HG03095 (cell line): Measurements from ENCODE around the gene UBE2QL1.

Experiments used
- ATAC-seq: cut with Tn5 transposase; IDR thresholded peaks from one replicate; pipeline ENCODE4 v1.9.1; 2021; ENCODE audit warnings: moderate library complexity; ENCODE audit not compliant: unreplicated experiment

Gene UBE2QL1, protein sequence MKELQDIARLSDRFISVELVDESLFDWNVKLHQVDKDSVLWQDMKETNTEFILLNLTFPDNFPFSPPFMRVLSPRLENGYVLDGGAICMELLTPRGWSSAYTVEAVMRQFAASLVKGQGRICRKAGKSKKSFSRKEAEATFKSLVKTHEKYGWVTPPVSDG

DNA sequence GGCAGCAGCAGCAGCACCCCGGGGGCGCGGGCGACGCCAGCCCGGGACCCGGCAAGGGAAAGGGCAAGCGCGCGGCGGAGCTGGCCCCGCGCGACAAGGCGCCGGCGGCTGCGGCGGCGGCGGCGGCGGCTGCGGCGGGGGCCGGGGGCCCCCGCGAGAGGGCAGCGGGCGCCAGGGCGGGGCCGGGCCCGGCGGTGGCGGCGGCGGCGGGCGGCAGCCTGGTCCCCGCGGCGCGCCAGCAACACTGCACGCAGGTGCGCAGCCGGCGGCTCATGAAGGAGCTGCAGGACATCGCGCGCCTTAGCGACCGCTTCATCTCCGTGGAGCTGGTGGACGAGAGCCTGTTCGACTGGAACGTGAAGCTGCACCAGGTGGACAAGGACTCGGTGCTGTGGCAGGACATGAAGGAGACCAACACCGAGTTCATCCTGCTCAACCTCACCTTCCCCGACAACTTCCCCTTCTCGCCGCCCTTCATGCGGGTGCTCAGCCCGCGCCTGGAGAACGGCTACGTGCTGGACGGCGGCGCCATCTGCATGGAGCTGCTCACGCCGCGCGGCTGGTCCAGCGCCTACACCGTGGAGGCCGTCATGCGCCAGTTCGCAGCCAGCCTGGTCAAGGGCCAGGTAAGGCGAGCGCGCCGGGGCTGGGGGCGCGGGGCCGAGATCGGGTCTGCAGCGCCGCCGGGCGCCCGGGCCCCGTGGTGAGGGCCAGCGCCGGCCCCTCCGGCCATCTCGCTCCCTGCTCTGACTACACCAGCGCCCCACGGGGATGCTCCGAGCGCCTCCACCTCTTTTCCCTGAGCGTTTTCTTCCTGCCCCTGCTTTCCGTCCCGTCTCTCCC lies at the start of gene UBE2QL1:
Gene UBE2QL1 (plus strand): TSS at position 238 of the 843 bp plus-strand sequence. CDS start 35 bp downstream, at position 273.
- ATAC-seq: no peak

DNA sequence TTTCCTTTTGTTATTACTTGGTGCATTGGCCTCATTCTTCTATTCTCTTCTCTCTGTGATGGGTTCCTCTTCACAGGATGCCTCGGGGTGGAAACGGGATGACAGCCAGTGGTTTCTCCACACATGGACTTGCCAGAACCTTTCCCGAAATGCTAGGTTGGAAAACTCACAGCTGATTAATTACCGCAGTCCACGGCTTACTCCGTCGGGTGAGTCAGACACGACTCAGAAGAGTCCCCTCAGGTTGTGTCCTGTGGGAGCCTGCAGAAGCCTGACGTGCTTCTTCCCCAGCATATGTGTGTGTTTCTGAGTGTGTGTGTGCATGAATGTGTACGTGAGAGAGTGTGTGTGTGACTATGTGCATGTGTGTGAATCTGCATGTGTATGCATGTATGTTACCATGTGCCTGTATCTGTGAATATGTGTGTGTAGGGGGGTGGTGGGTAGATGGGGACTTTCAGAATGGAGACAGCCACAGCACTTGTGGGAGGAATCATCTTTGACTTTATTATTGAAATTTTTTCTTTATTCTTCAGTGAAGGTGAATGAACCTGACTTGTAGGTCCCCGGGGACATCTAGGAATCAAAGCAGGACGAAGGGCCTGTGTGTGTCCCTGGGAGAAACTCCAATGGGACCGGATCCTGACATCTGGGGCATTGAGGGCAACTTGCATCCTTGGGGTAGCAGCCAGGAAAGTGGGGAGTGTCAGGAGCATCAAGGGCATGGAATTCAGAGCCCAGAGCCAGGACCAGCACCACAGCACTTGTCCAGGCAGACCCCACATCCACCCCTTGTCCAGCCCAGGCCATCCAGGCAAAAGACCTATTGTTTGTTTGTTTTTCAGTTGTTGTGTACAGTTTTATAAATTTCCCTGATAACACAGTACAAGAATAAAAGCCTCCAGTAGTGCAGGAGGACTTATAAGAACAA lies 48.4 kb upstream of the UBE2QL1 start:
- no peak for ATAC-seq

DNA sequence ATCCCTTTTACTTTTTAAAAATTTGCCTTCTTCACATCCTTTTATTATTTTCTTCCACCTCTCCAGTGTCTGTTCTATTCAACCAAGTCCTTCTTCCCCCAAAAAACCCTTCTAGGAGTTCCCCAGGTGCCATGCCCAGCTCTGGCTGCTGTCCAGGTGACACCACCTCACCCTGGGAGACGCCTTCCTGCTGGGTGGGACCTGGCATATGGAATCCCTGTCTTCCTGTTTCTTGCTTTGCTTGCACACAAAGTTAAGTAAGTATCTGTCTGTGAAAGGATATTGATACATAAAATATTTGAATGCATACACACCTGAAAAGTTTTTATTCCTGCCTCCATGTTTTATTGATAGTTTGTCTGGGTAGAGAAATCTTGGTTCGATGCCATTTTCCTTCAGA lies 47.2 kb upstream of the UBE2QL1 start:
- no peak for ATAC-seq

DNA sequence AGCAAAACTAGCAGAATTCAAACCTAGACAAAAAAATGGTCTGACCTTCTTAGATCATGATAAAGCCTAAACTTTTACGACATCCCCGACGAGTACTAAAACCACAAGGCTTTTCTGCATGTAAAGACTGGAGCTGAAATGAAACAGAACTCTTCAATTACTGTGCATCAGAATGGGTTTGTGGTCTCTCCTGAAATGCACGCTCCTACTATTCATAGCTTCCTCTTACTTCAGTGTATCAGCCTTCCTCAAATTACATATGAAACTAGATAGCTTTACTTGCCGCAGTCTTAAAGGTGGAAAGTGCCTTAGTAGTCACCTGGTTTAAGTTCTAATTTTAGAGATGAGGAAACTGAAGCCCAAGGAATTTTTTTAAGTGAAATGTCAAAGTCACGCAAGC lies 45.7 kb upstream of the UBE2QL1 start:
- ATAC-seq: peak; percentile 67

DNA sequence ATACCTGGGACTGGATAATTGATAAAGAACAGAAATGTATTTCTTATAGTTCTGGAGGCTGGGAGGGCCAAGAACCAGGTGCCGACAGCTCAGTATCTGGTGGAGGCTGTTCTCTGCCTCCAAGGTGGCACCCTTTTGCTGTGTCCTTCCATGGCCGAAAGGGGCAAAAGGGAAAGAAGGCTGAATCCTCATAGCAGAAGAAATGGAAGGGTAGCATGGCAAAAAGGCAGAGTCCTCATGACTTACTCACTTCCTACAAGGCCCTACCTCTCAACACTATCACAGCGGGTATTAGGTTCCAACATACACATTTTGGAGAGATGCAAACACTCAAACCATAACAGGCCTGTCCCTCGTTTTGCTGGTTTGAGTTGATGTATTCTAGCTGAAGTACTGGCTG lies 45.2 kb upstream of the UBE2QL1 start:
- ATAC-seq: no peak

DNA sequence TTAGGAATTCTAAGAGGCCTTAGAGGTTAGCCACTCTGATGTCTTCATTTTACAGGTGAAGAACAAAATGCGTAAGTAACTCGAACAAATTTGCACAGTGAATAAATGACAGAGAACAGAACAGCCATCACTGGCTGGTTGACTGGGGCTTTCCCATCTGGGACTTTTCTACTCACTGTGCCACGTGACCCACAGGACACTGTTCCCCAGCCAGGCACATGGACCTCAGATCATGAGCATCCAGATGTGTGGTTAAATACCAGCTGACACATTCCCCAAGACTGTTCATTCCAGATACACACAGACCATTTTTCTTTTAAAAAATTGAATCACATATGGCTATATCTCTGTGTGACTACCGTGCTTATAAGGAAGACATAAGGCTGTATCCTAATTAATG lies 44.5 kb upstream of the UBE2QL1 start:
- no peak for ATAC-seq

DNA sequence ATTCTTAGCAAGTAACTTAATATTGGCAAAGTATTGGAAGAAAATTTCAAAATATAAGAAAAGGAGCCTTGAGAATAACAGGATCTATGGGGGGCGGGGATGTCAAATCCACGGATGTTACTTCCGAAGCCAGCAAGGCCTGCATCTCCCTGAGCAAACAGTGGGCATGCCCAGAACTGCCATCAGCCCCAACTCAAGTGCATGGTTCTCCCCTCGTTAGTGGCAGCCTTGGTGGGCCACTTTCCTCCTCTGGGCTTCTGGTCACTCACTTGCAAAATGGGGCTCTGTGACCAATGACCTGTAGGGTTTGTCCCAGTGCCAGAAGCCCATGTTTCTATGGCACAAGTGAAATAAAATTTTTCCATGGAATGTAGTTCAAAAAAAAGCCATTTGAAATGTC lies 43.1 kb upstream of the UBE2QL1 start:
- ATAC-seq: no peak

DNA sequence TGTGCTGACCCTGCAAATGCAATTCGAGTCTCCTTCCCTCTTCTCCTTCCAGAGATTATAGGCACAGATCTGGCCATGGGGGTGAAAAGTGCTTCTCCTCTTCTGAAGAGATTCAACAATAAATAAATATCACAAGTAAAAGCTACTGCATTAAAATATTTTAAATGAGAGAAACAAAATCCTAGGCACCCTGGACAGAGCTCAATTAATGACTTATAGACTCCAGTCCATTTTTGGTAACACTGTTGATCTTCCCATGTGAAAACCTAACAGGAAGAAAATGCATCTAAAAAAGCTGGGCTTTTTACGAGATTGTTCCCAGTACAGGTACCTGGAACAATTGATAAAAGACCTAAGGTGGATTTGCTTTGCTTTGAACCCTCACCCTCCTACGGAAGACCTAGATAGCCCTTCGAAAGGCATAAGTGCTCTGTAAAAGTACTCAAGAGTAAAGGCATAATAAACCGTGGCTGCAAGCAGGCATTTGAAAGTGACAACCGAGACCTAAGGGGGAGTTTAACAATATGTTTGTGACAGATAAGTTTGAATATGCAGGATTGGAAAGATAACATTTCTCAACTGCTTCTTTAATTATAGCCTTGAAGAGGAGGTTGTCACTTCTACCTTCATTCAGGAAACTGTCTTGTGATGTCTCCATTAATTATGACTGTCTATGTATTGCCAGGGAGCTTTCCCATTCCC lies 41.0 kb upstream of the UBE2QL1 start:
- no peak for ATAC-seq

DNA sequence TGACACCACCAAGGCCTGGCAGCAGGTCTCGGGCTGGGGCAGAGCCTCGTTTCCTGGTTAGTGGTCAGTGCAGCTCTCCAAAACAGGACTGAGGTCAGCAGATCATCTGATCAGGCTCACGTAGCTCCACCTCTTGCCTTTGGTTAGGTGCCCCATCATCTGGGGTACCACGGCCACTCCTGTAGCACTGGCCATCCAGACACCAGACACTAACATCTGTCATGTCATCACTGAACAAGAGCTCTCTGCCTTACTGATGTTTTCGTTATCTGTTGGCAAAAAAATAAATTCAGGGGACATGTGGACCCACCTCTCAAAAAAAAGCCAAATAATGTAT lies 40.4 kb upstream of the UBE2QL1 start:
- no peak for ATAC-seq

DNA sequence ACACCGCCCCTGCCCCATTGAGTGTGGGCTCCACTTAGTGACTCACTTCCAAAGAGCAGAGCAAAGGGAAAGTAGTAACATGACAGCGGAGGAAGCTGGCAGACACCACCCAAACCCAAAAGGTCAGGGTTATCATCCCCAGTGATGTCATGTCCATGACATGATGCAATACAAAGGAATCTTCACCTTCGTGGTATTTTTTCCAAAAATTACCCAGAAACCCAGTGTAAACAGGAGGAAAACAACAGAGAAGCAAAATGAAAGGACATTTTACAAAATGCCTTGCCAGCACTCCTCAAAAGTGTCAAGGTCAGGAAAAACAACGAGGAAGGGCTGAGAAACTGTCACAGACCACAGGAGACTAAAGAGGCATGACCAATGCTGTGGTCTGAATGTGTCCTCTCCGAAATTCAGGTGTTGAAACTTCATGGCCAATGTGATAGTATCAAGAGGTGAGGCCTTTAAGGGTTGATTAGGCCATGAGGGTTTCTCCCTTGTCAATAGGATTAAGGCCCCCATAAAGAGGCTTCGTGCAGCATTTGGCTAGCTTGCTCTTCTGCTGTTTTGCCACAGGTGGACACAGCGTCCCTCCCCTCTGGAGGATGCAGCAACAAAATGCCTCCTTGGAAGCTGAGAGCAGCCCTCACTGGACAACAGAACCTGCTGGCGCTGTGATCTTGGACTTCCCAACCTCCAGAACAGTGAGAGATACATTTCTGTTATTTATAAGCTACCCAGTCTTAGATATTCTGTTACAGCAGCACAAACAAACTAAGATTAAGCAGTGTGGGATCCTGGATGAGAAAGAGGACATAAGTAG lies 39.8 kb upstream of the UBE2QL1 start:
- ATAC-seq: no peak

DNA sequence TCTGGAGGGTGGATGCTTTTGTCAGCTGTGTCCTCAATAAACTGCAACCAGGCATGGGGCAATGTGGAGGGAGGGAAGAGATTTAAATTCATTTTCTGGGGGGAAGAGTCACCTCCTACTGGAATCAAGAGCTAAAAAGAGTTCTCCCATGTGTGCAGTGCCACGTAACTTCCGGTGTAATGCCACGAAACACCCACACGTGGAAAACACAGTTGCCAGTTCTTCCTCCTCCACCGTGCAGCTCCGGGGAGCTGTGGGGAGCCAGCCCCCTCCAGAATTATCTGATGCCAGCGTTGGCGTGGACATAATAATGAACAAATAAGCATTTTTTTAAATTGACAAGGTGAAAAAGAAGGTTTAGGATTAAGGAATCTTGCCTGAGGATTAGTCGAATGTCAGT lies 38.2 kb upstream of the UBE2QL1 start:
- ATAC-seq: no peak

DNA sequence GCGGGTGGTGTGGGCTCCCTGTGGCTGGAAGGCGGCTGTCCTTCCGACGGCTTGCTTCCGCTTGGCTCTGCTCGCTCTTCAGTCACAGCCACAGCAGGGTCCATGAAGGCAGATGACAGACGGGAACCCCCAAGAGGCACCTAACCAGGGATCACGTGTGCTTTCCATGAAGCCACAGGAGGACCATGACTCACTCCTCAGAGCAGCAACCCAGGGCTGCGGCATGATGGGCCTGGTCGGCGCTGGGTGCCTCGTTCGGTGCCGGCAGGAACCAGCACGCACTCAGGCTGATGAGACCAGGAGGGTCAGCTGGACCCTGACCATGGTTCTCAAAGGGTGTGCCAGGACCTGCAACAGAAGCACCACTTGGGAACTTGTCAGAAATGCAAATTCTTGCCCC lies 37.5 kb upstream of the UBE2QL1 start:
- no peak for ATAC-seq

DNA sequence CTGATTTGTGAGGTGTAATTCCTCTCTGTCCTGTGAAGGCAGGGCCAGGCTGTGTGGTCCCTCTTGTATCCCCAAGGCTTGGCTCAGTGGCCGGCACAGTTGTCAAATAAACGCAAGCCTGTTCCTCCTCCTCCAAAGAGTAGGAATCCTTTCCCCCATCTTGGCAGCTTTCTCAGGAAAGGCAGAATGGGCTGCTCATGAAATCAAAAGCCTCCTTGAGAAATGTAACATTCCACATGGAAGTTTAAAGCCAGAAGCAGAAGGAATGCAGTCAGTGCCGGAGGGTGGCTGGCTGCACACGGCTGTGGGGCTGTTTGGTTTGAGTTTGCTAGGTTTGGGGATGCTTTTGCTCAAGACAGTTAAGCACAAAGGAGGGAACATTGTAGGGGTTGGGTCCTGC lies 35.8 kb upstream of the UBE2QL1 start:
- ATAC-seq: no peak

DNA sequence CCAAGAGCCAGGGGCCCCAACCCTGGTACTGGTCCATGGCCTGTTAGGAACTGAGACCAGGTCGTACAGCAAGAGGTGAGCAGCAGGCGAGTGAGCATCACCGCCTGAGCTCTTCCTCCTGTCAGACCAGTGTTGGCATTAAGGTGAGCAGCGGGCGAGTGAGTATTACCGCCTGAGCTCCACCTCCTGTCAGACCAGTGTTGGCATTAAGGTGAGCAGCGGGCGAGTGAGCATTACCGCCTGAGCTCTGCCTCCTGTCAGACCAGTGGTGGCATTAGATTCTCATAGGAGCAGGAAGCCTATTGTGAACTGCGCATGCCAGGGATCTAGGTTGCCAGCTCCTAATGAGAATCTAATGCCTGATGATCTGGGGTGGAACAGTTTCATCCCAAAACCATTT lies 31.0 kb upstream of the UBE2QL1 start:
- ATAC-seq: no peak

DNA sequence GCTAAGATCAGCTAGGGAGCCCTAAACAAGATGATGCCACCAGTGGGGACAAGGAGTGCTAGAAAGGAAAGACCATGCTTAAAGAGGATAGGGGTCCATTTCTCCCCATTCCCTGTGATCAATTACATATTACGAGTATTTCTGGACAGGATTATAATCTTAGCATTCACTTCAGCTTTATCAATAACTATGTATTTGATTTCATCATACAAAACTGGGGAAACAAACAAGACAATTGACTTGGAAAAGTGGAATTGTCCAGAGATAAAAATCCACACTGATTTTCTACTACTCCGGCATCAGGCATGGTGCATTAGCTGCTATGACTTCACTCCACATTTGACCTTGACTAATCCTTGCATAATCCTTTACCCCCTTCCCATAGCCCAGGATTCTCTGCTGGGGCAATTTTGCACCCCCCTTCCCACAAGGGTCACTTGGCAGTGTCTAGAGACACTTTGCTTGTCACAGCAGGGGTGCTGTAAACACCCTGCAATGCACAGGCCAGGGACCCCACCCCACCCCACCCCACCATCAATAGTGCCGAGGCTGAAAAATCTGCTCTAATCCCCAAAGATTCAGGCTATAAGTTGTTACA lies 29.9 kb upstream of the UBE2QL1 start:
- ATAC-seq: no peak

DNA sequence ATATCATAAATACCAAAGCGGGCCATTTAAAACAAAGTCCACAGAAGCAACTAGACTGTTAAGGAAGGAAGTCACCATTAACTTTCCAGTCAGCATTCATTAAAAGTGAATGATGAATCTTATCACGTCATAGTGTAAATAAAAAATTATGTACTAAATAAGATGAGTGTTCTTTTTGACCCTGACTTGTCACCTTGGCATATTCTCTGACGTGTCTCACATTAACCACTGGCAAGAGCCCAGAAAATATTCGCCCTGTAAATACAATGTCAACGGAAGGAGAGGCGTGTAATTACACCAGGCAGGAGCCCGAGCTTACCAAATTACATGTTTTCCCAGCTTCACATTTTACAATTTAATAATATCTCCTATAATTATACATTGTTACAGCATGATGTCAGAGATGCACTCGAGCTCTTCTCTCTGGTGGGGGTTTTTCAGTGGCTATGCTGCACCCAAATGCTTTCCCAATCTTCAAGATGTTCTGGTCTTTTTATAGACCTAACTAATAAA lies 29.3 kb upstream of the UBE2QL1 start:
- no peak for ATAC-seq

DNA sequence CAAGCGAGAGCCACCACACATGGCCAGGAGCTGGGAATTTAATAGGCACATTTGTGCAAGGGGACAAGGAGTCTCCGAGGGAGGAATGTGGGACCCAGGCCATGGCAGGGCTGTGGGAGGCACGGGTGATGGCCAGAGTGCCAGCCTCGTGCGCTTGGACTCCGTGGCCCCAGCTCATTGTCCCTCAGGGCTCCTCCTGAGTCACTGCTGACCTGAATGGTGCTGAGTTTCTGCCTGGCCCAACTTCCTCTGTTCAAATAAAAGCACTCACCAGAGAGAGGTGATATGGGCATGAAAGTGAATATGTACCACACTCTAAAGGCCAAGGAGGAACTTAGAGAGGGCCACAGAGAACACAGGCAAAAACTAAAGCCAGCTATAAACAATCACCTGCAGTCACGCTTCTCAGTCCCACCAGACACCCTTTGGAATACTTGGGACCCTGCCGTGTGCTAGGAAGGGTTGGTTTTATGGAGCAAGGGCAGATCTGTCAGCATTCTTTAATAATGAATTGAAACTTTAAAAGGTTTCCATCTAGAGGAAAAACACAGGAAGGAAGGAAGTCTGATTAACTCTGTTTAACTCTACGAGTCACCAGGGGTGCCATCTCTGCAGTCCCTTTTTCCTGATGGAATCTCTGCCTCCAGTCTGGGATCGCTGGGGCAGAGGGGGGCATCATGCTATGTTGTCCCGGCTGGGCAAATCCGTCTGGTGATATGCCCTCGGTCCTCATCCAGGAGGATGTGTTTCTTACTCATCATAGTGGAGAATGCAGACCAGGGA lies 25.1 kb upstream of the UBE2QL1 start:
- no peak for ATAC-seq

DNA sequence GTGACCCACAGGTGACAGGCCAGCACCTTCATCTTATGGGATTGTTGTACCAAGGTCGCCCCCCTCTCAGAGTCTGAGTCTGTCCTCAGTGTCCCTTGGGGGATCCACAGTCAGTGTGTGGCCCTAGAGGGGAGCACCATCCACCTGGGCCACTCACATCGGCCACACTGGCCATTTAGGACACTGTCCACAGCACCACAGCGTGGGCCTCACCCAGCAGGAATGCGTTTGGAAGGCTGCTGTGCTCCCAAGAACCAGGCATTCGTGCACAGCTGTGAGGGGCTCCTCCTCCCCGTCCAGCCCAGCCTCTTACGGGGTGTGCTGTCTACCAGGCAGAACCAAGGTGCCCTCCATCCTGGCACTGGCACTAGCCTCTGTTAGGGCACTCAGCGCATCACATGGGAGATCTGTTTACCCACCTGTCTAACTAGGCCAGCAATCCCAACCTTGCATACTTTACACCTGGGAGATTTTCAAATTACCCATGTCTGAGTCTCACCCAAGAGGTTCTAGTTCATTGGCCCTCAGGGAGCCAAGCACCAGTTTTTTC lies 24.5 kb upstream of the UBE2QL1 start:
- ATAC-seq: no peak

DNA sequence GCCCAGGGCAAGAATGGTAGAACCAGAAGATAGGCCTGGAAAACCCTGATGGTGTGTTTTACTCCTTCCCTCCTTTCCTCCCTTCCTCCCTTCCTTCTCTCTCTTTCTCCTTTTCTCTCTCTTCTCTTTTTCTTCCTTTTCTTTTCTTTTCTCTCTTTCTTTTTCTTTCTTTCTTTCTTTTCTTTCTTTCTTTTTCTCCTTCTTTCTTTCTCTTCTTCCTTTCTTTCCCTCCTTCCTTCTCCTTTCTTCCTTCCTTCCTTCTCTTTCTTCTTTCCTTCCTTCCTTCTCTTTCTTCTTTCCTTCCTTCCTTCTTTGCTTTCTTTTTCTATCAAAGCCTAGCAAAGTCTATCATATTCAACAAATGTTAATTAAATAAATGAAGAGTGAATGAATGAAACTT lies 24.0 kb upstream of the UBE2QL1 start:
- ATAC-seq: no peak
